Bronchial epithelial cell (primary cell): ENCODE results near the gene MYRIP. TPM values are rescaled to one million over a fixed set of nuclear protein-coding genes. Genes with fewer than 3 reads are reported as not detected.
A peak's percentile ranks its signal among the peaks of the same experiment; 100 is the strongest.
"Not testable (repeated sequence)": the region's sequence is repeated elsewhere in the genome, so short reads cannot be mapped to it uniquely, and the experiment has no call there.

ENCODE experiments used
- DNase-seq: peaks from one replicate; pipeline ENCODE4 v3.0.0-alpha.2; 2010; ENCODE audit warnings: low read depth
- FAIRE-seq: peaks from 2 replicates; lab custom pipeline; 2011; peaks lifted over from hg19 to GRCh38; lab: Jason Lieb, UNC
- H3K27me3 ChIP-seq: 2 replicates; pipeline ENCODE4 v1.5.1; 2011; ENCODE audit warnings: low read length; ENCODE audit not compliant: control insufficient read depth, insufficient read depth
- H3K36me3 ChIP-seq: 2 replicates; pipeline ENCODE4 v1.5.1; 2011; ENCODE audit warnings: low read length; ENCODE audit not compliant: control insufficient read depth, insufficient read depth
- H3K4me3 ChIP-seq: 2 replicates; pipeline ENCODE4 v1.5.1; 2011; ENCODE audit warnings: mild to moderate bottlenecking, low read depth, low read length, control low read depth
- total RNA-seq: library from RNA; depleted of rRNA; stranded (reverse); fragments of >200 nt; gene quantifications from 2 replicates; pipeline ENCODE4 v1.2.1, GENCODE V29; 2014
- TF ChIP-seq, protein P1 (sequence below): IDR thresholded peaks from 2 replicates; pipeline ENCODE4 v1.5.1; 2011; ENCODE audit warnings: mild to moderate bottlenecking, moderate library complexity, low read length, control low read depth, inconsistent platforms; ENCODE audit not compliant: insufficient read depth, severe bottlenecking

The MYRIP gene
- total RNA-seq, 1 donor from 2014 or later, result not detected

DNA sequence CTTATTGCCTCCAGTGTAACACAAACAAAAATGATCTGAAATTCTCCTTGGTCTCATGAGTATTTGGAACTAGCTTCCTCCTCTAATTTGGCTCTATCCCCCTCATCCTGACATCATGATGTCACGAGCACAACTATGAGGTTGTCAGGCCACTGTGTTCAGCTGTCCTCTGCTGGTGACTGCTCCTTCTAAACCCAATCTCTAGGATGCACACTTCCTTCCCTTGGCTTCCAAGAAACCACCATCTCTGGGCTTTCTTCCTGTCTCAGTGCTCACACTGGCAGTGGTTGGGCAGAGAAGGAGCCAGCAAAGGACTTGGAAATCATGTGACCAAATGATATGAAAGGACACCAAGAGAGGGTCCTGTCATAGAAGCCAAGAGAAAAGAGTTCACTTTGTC, 469.4 kb downstream of the MYRIP start:
- DNase-seq, result no peak
- H3K27me3 ChIP-seq, result no peaks in the 10 kb centered on the region
- no peak overlapping the region for H3K4me3 ChIP-seq
- TF ChIP-seq, protein P1, sequence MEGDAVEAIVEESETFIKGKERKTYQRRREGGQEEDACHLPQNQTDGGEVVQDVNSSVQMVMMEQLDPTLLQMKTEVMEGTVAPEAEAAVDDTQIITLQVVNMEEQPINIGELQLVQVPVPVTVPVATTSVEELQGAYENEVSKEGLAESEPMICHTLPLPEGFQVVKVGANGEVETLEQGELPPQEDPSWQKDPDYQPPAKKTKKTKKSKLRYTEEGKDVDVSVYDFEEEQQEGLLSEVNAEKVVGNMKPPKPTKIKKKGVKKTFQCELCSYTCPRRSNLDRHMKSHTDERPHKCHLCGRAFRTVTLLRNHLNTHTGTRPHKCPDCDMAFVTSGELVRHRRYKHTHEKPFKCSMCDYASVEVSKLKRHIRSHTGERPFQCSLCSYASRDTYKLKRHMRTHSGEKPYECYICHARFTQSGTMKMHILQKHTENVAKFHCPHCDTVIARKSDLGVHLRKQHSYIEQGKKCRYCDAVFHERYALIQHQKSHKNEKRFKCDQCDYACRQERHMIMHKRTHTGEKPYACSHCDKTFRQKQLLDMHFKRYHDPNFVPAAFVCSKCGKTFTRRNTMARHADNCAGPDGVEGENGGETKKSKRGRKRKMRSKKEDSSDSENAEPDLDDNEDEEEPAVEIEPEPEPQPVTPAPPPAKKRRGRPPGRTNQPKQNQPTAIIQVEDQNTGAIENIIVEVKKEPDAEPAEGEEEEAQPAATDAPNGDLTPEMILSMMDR, result no peak
- no peak for FAIRE-seq
- H3K36me3 ChIP-seq, result no peaks in the 10 kb centered on the region

DNA sequence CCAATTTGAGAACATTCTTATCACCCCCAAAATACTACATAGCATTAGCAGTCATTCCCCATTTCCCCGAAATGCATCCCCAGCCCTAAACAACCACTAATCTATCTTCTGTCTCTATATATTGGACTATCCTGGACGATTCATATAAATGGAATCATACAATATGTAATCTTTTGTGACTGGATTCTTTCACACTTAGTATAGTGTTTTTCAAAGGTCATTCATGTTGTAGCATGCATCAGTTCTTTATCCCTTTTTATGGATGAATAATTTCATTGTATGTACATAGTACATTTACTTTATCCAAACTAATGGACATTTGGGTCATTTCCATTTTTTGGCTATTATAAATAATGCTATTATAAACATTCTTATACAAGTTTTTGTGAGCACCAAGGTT, 472.6 kb downstream of the MYRIP start:
- DNase-seq, result peak; percentile 83
- Histone ChIP-seq H3K36me3 (no peaks in the 10 kb centered on the region), H3K4me3 (no peak overlapping the region), H3K27me3 (no peaks in the 10 kb centered on the region)
- no peak for FAIRE-seq
- TF ChIP-seq, protein P1, result no peak

DNA sequence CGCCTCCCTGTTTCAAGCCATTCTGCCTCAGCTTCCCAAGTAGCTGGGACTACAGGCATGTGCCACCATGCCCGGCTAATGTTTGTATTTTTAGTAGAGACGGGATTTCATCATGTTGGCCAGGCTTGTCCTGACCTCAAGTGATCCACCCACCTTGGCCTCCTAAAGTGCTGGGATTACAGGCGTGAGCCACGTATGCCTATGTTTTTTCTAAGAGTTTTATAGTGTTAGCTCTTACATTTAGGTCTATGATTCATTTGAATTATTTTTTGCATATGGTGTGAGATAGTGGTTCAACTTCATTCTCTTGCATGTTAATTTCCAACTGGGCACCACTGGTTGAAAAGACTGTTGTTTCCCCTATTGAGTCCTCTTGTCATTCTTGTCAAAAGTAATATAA, 473.6 kb downstream of the MYRIP start:
- H3K27me3 ChIP-seq, H3K36me3 ChIP-seq, FAIRE-seq, H3K4me3 ChIP-seq: not testable (repeated sequence)
- DNase-seq, result peak; percentile 56

DNA sequence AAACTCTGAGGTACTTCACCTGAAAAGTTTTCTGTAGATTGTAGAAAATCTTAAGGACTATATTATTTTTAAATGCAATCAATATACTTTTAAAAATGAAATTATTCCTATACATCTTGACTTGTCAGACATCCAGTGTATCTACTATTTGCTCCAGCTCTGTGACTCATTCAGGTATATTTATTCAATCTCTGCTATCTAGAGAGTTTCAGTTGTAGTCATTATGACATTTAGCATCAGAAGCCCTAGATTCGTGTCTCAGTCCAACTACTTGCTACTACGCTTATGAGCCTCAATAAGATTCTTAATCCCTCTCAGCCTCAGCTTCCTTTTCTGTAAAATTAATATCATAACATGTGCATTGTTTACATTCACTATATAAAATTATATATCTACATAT, 477.8 kb downstream of the MYRIP start:
- H3K36me3 ChIP-seq, result no peaks in the 10 kb centered on the region
- no peak overlapping the region for H3K4me3 ChIP-seq
- FAIRE-seq, result no peak
- peak; percentile 54 for DNase-seq
- no peaks in the 10 kb centered on the region for H3K27me3 ChIP-seq
- TF ChIP-seq, protein P1, result no peak

DNA sequence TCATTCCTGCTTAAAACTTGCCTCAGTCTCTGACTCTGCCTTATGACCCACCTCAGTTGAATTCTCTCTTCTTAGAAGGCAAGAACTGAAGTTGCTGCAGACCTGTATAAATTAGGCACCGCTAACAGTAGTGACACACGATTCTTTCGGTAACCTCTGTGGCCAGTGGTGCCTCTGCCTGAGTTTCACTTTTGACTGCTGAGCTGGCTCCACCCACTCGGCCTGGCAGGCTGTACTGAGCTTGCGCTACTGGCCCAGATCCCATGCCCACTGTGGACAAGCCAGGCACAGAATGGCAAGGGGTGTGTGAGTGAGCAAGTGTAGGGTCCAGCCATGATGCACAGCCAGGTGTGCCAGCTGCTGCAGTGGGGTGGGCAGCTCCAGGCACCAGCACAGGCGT, 481.0 kb downstream of the MYRIP start:
- no peak for FAIRE-seq
- TF ChIP-seq, protein P1, result no peak
- H3K27me3 ChIP-seq, result no peaks in the 10 kb centered on the region

DNA sequence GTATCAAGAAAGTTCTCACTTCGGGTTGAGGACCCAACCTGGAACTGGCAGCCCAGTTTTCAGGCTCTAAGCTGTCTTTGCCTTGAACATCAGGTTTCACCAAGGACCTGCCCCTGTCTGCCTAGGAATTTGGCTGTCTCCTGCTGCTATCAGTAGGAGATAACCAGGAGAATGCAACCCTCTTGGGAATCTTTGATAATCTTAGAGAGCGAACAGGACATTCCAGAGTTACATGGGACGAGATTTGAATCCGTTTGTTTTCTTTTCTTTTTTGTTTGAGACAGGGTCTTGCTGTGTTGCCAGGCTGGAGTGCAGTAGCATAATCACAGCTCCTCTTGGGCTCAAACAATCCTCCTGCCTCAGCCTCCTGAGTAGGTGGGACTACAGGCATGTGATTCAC, 482.1 kb downstream of the MYRIP start:
- no peaks in the 10 kb centered on the region for H3K36me3 ChIP-seq
- H3K27me3 ChIP-seq, result no peaks in the 10 kb centered on the region
- no peak for DNase-seq
- FAIRE-seq, result no peak
- H3K4me3 ChIP-seq, result no peak overlapping the region
- TF ChIP-seq, protein P1, result no peak

More for the DNA sequence above, 481.0 kb downstream of the MYRIP start:
- H3K4me3 ChIP-seq, result no peak overlapping the region
- no peaks in the 10 kb centered on the region for H3K36me3 ChIP-seq
- no peak for DNase-seq
